ENCODE measurements around the gene GRIK3.

The GRIK3 gene

DNA sequence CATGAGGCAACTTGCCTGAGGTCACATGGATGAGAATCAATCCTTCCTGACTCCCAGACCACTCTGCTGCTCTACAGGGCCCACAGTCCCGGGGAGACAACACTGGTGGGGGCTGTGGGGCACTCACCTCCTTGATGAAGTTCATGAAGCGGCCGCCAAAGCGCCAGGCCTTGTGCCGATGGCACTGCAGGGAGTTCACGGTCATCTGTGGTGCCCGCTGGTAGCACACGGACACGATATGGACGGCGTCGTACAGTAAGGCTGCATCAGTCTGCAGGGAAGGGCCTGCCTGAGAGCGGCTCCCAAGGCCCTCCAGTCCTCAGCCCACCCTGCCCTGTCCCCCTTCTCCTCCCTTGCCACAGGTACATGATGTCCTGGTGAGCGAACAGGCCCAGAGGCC lies 175.3 kb downstream of the GRIK3 start:
- no peak for DNase-seq (ENCODE audit: low read depth in 3 of 3, low spot score in 1 of 3)

DNA sequence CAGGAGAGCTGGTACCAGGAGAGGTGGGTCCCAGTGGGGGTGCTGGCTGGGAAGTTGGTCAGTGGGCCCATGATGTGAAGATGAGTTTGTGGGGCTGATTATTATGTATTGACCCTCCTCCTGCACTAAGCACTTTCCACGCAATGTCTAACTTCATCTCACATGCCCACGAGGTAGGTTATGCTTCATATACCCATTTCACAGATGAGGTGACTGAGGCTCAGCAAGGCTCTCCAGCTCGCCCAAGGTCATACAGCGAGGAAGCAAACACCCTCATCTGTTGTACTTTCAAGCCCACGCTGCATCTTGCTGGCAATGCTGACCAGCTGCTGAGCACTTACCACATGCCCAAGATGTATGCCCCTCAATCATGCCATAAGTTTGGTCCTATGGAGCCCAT lies 175.8 kb downstream of the GRIK3 start:
- no peak for DNase-seq (ENCODE audit: low read depth in 3 of 3, low spot score in 1 of 3)

DNA sequence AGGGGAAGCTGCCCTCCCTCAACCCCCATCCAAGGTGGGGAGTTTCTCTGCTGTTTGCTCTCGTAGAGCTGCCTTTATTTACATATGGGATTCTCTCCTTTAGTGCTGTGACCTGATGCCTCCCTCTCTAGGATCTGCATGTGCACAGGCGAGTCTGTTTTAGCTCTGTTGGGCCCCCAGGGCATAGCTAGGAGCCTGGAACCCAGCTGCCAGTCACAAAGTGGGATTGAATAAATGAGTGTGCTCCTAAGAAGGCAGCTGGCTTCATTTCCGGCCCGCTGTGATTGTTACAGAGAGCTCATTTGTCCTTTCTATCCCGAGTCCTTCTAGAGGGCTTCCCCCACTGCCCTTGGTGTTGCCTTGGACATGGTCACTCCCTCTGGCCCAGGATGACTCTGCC lies 176.6 kb downstream of the GRIK3 start:
- no peak for DNase-seq (ENCODE audit: low read depth in 3 of 3, low spot score in 1 of 3)

DNA sequence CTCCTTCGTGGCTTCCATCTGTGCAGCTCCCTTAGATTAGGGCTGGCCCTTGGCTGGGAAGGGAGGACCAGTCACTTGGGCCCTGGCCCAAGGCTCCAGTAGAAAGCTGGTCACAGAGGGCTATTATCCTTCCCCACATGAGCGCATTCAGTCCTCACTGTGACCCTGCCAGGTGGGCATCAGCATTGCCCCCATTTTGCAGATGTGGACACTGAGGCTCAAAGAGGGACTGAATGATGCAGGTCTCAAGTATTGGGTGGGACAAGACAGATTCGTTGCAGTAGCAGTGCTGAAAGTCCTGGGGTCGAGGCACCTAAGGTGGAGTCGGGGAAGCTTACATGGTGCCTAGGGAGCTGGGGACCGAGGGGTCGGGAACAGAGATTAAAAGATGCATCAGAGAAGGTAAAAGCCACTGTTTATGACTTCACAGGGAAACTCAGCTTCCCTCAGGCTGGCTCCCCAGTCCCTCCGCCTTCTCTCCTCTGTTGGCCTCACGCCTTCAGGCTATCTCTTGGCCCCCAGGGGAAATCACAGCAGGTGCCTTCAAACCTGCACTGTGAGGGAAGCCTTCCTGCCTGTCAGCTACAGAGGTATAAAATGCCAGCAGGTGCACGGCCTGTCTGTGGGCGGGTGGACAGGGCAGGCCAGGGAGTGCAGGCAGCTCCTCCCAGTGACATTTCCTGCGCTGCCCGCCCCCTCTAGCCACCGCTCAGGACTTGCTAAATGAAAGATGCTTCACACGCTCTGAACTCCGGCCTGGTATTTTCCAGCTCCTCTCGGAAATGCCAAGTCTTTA lies 178.4 kb downstream of the GRIK3 start:
- no peak for DNase-seq (ENCODE audit: low read depth in 3 of 3, low spot score in 1 of 3)

DNA sequence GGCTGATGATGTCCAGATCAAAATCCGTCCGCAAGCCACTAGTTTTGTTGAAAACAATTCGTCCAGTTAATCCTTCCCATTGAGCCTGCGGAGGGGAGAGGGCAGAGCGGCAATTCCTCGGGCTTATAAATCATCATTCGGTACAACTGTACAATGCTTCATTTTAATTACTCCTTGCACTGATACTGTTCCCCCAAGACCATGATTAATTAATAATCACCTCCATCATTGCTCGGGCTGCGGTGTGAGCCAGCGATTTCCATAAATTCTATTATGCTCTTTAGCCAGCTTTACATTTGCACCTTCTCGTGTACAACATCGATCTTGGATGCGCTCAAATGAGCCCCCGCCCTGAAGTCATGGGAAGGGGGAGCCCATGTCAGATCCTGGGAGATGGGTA lies 180.7 kb downstream of the GRIK3 start:
- no peak for DNase-seq (ENCODE audit: low read depth in 3 of 3, low spot score in 1 of 3)

DNA sequence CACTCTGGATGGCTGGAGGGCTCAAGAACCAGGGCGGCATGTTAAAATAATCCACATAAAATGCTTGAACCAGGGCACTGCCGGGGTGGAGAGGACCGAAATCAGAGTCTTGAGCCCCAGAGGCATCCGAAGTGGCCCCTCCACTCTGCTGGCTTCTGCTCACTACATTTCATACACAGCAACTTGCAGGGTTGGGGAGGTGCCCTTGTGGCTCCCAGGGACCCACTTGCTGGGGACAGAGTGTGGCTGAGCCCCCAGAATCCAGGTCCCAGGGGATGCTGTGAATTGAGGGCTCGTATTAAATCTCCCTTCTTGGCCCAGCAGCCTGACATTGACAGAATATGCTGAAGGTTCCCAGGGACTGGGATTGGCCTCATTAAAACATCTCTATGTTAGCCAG lies 181.7 kb downstream of the GRIK3 start:
- DNase-seq (ENCODE audit: low read depth in 3 of 3, low spot score in 1 of 3), result no peak

DNA sequence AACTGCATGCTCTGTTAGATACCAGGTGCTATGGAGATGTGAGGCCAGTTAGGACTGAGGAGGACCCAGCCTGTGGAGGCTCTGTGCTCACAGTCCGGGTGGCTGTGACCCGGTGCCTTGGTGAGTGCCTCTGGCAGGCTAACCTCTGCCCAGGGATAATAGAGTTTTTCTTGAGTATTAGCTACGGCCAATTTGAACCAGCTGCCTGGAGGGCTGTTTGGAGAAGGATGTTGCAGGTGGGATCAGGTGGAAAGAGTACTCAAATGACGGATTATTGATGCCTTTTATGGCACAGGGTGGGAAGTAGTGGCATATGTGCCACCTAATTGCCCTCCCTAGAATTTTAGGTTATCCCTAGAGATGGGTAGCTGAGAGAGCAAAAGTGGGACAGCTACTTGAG lies 182.7 kb downstream of the GRIK3 start:
- no peak for DNase-seq (ENCODE audit: low read depth in 3 of 3, low spot score in 1 of 3)

DNA sequence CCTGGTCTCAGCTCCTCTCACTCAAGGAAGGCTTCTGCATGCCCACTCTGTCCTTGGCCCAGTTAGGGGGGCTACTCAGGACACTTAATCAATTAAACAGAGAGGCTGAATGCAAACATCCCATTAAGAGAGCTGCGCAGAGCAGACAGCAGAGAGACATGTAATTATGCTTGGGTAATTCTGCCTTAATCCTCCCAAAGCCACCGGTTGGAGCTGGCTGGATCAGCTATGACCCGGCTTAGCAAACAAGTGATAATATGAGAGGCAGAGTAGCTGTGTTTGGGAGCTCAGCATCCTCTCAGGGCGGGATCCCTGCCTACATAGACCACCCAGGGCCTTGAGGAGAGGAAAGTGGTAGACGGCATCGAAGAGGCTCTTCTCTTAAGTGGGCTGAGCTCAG lies 183.2 kb downstream of the GRIK3 start:
- DNase-seq (ENCODE audit: low read depth in 3 of 3, low spot score in 1 of 3), result no peak

DNA sequence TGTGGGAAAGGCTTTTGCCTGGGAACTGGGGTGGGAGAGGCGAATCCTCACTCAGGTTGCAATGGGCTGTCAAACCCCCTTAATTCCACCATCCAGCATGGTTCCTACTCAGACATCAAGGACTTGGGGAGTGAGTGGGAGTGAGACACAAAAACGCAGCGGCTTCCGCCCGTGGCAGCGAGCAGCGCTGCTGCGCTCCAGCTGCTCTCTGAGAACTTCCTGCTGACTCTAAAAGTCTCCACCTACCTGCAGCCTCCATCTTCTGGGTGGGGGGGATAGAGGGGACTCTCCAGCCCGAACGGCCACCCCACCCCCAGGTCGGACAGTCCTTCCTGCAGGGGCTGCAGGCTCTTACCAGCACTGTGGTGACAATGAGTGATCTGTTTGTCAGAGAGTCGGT lies 184.4 kb downstream of the GRIK3 start:
- no peak for DNase-seq (ENCODE audit: low read depth in 3 of 3, low spot score in 1 of 3)

DNA sequence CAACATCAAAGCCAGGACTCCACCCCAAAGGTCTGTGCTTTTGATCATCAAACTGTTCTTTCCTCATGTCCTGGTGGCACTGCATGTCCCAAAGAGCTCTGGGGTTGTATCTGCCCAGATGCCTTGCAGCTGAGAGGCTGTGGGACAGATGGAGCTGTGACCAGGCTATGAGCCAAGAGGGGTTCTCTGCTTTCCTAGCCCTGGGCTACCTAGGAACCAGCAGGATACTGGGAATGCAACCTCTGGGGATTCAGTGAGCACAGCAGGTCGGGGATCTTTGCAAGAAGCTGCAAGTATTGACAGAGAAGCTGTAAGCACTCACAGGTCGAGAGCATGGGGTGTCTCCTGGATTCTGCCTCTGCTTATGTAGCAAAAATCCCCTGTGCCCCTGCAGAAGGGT lies 186.6 kb downstream of the GRIK3 start:
- no peak for DNase-seq (ENCODE audit: low read depth in 3 of 3, low spot score in 1 of 3)

DNA sequence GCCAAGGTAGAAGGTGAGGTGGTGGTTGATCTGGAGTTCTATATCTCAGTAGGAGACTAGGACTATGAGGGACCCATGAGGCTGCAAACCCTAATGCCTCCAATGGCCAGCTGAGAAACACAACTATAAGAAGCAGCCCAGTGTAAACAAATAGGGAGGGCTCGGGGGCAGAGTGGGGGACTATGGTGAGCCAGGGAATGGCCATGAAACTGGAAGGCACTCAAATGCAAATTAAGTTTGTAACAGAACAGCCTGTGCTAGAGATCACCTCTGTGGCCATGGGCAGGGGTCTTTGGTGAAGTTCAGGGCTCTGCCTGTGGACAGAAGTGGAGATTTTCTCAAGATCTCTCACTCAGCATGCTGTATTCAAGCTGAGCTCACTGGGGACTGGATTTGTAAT lies 187.1 kb downstream of the GRIK3 start:
- no peak for DNase-seq (ENCODE audit: low read depth in 3 of 3, low spot score in 1 of 3)

DNA sequence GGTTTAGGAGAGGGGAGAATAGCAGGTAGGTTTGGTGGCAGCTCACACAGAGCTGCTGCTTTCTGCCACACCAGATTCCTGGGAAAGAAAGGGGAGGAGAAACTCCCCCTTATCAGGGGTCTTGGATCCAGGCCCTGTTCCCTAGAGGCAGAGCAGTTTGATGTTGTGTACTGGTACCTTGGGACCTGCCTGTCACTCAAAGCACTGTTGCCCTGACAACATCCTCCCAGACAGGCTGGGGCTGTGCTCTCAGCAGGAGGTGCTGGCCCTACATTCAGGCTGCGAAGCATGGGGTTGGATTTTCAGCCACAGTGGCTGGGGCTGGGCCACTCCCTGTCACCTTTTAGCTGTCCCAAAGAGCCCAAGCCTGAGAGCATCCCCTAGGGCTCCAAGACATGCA lies 188.0 kb downstream of the GRIK3 start:
- no peak for DNase-seq (ENCODE audit: low read depth in 3 of 3, low spot score in 1 of 3)

DNA sequence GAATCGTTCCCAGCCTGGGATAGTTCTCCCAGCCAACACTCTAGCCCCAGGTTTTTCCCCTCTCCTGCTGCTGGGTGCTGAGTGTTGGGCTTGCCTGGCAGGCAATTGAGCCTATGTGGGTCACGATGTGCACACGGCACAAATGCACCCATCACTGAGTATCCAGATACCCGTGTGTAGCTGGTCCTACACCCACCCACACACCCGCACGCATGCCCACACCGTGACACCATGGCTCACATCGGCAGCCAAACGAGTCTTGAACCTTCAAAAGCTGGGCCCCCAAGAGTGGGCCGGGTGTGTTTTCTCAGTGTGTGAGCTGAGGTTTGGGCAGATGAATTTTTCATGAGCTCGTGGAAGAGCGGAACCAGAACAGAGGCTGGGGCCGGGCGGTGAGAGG lies 188.5 kb downstream of the GRIK3 start:
- no peak for DNase-seq (ENCODE audit: low read depth in 3 of 3, low spot score in 1 of 3)

DNA sequence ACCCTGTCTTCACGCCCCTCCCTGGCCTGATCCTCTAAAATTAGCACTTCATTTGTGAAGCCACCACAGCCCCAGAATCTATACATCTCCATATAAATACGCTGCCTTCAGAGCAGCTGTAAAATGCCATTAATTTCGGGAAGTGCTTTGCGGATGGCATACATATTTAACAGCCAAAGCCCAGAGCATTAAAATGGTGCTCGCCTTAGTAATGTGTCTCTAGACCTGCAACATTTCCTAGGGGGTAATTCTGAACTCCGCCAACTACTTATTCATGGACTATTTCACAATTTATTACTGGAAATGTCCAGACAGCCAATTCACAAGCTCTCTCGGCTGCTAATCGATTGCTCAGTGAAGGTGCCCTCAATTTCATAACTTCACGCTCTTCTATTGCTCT lies 189.4 kb downstream of the GRIK3 start:
- no peak for DNase-seq (ENCODE audit: low read depth in 3 of 3, low spot score in 1 of 3)

DNA sequence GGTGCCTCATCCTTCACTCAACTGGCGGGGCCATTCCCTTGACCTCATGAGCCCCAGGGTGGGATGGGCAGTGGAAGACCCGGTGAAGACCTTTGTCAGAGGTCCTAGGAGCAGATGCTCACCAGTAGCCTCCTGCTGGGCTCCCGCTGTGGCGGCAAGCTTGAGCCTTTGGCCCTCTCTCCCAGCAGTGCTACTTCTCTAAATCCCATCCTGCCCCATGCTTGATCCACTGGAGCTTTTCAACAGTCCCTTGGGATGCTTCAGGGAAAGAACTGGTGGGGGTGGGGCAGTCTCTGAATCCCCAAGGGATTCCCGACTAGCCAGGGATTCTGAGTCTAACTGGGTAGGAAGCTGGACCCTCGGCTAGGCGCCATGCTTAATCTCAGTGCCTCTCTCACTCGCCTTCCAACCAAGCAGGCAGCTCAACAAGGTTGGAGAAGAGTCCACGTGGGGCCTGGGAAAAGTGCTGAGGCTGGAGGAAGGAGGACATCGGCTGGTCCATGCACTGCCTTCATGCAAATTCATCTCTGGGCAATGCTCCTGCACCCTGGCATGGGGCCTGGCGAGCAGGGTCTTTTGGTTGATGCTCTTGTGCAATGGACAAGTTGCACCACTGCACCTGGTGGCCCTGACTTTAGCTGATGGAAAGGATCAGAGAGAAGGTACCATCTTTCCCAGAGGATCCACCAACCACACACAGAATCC lies 190.3 kb downstream of the GRIK3 start:
- DNase-seq (ENCODE audit: low read depth in 3 of 3, low spot score in 1 of 3), result no peak

DNA sequence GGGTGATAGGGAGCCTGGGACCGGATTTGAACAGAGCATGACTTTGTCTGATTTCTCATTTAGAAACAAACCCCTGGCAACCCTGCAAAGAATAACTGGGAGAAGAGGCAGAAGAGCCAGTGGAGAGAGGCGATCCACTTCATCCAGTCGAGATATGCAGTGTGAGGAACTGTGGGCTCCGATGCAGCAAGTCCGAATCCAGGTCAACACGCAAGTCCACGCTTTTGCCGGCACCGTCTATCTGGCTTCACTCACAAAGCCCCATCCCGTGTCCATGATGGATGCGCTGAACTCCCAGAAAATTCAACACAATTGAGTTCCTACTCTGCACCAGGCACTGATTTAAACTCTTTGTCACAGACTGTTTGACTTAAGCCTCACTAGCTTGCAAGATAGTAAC lies 191.3 kb downstream of the GRIK3 start:
- no peak for DNase-seq (ENCODE audit: low read depth in 3 of 3, low spot score in 1 of 3)

DNA sequence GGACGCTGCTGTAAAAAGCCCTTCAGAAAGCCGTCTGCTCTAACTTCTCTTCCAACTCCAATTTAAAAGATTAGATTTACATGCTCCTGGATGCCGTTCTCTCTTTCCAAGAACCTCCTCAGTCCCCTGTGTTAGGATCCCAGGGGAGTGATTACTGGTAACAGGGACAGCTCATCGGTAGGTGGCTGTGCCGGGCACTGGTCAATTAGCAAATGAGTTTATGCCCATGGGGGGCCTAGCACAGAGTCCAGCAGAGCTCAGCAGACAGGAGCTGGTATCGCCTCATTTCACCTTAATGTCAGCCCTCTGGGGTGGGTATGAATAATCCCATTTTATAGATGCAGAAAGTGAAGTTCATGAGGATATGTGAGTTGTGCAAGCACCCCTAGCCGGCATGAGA lies 191.9 kb downstream of the GRIK3 start:
- no peak for DNase-seq (ENCODE audit: low read depth in 3 of 3, low spot score in 1 of 3)

DNA sequence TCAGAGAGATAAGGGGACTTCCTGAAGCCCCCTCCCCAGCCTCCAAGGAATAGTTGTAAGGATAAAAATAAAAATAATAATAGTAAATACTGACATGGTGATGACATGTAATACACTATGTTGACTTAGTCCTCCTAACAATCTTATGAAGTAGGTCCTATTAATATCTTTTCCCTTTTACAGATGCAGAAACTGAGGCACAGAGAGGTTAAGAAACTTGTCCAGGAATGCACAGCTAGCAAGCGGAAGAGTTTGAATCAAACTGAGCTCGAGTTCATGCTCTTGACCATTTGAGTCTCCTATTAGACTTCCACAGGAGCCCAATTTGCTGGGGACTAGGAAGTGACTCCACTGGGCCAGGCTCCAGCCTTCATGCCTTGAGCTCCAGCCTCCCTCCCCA lies 194.8 kb downstream of the GRIK3 start:
- no peak for DNase-seq (ENCODE audit: low read depth in 3 of 3, low spot score in 1 of 3)

DNA sequence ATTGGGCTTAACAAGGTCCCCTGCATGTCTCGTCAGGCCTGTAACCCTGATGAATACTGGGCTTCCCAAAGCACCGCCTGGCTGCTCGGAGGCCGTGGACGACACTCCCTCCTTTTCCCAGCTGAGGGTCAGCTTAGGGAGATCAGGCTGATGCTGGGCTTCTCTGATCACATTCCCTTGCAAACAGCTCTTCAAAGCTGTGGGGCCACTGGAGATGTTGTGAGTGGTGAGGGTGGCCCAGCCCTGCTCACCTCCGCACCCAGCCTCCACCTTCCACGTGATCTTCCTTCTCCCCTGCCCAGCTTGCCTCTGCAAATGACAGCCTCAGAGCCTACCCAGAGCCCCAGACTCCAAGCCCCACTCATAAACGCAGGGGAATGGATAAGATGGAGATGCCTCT lies 195.4 kb downstream of the GRIK3 start:
- no peak for DNase-seq (ENCODE audit: low read depth in 3 of 3, low spot score in 1 of 3)

DNA sequence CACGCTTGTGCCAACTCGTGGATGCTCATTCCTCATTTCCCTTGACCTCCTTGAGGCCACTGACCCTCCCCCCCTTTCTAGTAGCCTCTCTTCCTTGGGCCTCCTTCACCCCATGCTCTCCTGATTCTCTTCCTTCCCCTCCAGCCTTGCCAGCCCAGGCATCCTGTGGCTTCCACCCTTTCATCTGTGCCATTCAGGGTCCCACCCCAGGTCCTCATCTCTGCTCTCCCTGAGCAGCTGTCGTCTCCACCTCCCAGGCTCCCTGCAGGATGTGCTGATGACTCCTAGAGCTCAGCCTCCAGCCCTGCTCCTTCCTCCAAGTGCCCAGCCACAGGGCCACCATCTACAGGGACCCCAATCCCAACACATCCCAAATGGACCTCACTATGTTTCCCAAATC lies 197.4 kb downstream of the GRIK3 start:
- DNase-seq (ENCODE audit: low read depth in 3 of 3, low spot score in 1 of 3), result no peak

DNA sequence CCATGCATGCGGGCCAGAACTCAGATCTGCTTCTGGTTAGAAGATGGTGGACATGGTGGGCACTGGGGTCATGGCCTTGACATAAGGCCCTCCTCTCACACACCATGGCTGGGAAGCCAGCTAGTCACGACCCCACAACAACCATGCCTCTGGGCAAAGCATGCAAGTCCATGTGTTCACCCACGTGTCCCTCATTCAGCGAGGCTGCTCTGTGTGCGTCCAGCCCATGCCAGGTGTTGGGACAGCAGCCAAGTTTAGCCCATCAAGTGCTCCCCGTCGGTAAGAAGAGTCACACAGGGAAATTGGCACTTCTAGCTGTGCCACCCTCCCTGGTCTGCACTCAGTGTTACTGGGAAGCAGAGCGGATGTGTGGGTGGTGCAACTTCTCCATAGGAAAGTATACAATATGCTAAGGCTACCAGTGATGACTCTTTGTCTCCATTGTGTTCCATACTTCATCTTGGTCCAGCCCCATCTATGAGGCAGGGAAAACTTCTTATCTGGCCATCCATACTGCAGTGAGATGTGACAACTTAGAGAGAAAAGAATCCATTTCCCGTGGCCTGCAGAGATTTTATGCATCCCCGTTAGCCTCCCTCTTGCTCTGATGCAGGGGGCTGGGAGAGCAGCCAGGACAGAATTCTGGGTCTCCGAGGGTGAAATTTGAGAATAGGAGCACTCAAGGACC lies 198.0 kb downstream of the GRIK3 start:
- DNase-seq (ENCODE audit: low read depth in 3 of 3, low spot score in 1 of 3), result no peak

DNA sequence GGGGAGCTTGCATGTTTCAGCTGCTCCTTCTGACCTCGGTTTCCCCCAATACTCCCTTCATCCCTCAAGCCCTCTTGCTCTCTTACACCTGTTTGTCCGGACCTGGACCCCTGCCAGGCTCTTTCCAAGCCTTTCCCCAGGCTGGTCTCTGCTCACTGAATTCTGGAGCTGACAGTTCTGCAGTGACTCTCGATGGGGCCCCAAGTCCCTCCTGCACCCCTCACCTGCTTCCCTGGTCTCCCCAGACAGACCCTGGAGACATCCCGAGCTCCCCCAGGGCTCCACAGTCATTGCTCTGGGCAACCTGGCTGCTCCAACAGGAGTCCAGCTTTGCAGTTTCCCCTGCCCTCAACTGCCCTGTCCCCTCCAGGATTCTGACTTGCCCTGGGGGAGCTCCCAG lies 198.6 kb downstream of the GRIK3 start:
- no peak for DNase-seq (ENCODE audit: low read depth in 3 of 3, low spot score in 1 of 3)

All from stimulated activated CD4-positive, alpha-beta T cell treated with anti-CD3 and anti-CD28 coated beads, TNF-alpha, amount 100 ng/mL, for 1 hour (primary cell).